Activated naive CD4-positive, alpha-beta T cell treated with anti-CD3 and anti-CD28 coated beads, Interleukin-2, amount 10 ng/mL, durations not matched to agents 7 days and 5 days (primary cell): ENCODE data around the gene MSX1.

Source experiments
- CTCF ChIA-PET: fragments of 350-600 bp; sonication (Branson Sonifier 250); formaldehyde crosslinking; loops from one replicate; lab custom pipeline; 2021; ENCODE audit warnings: antibody characterized with exemption; lab: Charles Lee
- DNase-seq: peaks from one replicate; pipeline ENCODE4 v3.0.0-alpha.2; 2020
- H3K27ac Mint-ChIP-seq: one replicate; pipeline ENCODE4 v1.8.0; 2021; ENCODE audit warnings: mild to moderate bottlenecking, moderate library complexity, mixed read lengths
- H3K27me3 Mint-ChIP-seq: one replicate; pipeline ENCODE4 v1.8.0; 2021; ENCODE audit warnings: mild to moderate bottlenecking, mixed read lengths
- H3K36me3 Mint-ChIP-seq: one replicate; pipeline ENCODE4 v1.8.0; 2021; ENCODE audit warnings: mixed read lengths
- H3K4me1 Mint-ChIP-seq: one replicate; pipeline ENCODE4 v1.8.0; 2021; ENCODE audit warnings: mixed read lengths
- H3K4me3 Mint-ChIP-seq: one replicate; pipeline ENCODE4 v1.8.0; 2021; ENCODE audit warnings: mild to moderate bottlenecking, moderate library complexity, mixed read lengths
- H3K9me3 Mint-ChIP-seq: one replicate; pipeline ENCODE4 v1.8.0; 2021; ENCODE audit warnings: mixed read lengths

MSX1 gene

DNA sequence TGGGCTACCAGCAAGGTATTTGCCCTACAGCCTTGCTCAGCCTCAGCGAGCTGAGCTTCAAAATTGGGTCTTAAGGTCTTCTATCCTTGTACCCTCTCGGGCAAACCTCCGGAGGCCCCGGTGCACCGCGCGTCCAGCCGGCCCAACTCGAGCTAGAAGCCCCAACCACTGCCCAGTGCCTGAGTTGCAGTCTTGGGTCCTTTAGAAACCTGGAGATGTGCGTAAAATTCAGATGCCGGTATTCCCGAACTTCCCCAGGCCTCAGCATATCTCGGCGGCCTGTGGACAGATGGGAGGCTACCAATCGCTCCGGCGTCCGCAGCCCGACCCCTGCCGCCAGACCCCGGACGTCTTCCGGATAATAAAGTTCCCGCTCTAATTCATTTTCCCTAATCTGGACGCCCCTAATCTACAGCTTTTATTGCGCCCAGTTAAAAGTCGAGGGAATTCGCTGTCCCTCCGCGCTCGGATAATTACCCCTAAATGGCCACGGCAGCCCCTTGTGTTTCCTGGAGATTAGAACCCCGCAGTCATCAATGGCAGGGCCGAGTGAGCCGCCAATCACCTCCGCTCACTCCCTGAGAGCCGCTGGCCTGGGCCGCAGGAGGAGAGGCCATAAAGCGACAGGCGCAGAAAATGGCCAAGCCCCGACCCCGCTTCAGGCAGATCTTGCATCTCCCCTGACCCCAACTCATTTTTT lies 1.5 kb upstream of the MSX1 start:
- H3K4me1 Mint-ChIP-seq: peaks cover 27% of the 10 kb centered on the region
- no peak overlapping the region for H3K4me3 Mint-ChIP-seq

GRCh38 chr4:4858527-4859324 lies 739 bp upstream of the MSX1 start:
- Mint-ChIP-seq H3K36me3 (peaks cover 8% of the 10 kb centered on the region), H3K4me1 (peaks cover 21% of the 10 kb centered on the region), H3K4me3 (peak overlapping the region; percentile 16), H3K9me3 (peaks cover 2% of the 10 kb centered on the region), H3K27ac (peak overlapping the region; percentile 49), H3K27me3 (peaks cover 60% of the 10 kb centered on the region)
- DNase-seq: no peak
- CTCF ChIA-PET: interaction anchor here (0.7 kb wide), 1 partner anchor 612 kb away, joined by 3 read pairs; no protein-coding TSS in a partner anchor

More for the DNA sequence above, 1.5 kb upstream of the MSX1 start:
- CTCF ChIA-PET: no interaction called here
- H3K27ac Mint-ChIP-seq: peak overlapping the region; percentile 19
- H3K36me3 Mint-ChIP-seq: peaks cover 9% of the 10 kb centered on the region
- peaks cover 2% of the 10 kb centered on the region for H3K9me3 Mint-ChIP-seq
- no peak for DNase-seq
- H3K27me3 Mint-ChIP-seq: peaks cover 67% of the 10 kb centered on the region

GRCh38 chr4:4859799-4860599 lies 534 bp downstream of the MSX1 start:
- H3K36me3 Mint-ChIP-seq: peaks cover 8% of the 10 kb centered on the region
- H3K9me3 Mint-ChIP-seq: peaks cover 2% of the 10 kb centered on the region
- peaks cover 19% of the 10 kb centered on the region for H3K4me1 Mint-ChIP-seq
- CTCF ChIA-PET: no interaction called here
- H3K27me3 Mint-ChIP-seq: peaks cover 47% of the 10 kb centered on the region
- no peak for DNase-seq
- peak overlapping the region; percentile 75 for H3K27ac Mint-ChIP-seq
- no peak overlapping the region for H3K4me3 Mint-ChIP-seq

DNA sequence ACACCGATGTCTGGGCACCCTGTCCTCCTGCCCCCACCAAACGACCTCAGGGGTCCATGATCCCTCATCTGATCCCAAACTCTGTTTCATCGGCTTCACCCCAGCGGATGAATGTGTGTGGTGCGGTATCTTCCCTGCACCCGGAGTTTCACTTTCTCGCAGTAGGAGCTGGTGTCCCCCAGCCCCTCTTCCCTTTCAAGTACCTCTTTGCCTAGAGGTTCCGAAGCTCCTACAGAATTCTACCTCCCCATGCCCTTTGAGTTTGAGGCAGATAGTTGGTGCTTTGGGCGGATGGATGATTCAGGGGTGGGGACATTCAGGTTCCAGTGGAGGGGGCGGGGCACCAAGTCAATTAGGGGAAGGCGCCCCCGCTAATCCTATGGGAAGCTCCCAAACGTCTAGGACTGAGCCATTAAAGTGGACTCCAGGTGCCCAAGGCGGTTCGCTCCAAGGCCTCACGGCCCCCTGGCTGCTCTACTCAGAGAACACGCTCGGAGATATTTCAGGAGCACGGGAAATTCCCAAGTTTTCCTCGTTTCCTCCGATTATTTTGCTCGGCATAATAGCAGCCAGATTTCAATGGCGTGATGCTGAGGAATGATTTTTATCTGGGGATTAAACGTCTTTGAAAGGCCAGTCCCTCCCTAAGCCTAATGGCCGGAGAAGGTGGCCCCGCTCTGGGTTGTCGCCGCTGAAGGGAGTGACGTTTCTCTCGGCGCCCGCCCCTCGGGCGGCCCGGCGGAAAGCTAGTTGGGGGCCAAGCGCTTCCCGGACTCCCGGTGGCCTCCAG lies 1.3 kb downstream of the MSX1 start:
- CTCF ChIA-PET: no interaction called here
- H3K36me3 Mint-ChIP-seq: peaks cover 8% of the 10 kb centered on the region
- H3K27ac Mint-ChIP-seq: peak overlapping the region; percentile 75
- peaks cover 39% of the 10 kb centered on the region for H3K27me3 Mint-ChIP-seq
- H3K9me3 Mint-ChIP-seq: peaks cover 2% of the 10 kb centered on the region
- DNase-seq: no peak
- H3K4me3 Mint-ChIP-seq: peak overlapping the region; percentile 60
- peaks cover 19% of the 10 kb centered on the region for H3K4me1 Mint-ChIP-seq

DNA sequence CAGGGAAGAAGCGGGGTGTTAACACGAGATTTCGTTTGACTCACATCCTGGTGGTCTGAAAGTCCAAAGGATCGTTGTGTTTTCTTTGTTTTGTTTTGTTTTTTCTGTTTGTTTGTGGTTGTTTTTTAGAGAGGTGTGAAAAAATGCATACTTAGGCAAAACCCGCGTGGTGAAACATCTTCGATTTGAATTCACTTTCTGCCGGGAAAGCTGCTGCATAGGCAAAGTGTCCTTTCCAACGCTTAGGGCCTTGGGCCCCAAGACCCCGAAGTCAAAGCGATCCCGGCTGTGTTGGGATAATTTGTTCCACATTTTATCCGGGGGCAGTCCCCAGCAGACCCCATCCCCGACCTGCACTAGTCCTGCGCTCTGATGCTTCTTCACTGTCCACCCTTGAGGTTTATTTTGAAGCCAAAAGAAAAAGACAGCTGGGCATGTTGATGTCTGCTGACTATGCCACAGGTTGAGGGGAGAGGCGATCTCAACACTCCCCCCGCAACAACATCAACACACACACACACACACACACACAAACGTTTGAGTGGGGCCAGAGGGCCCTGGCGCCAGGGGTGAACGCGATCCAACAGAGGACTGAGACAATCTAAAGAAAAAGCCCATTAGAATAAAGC lies 2.0 kb downstream of the MSX1 start:
- peaks cover 2% of the 10 kb centered on the region for H3K9me3 Mint-ChIP-seq
- no peak overlapping the region for H3K27ac Mint-ChIP-seq
- no peak for DNase-seq
- peaks cover 8% of the 10 kb centered on the region for H3K36me3 Mint-ChIP-seq
- CTCF ChIA-PET: no interaction called here
- peaks cover 22% of the 10 kb centered on the region for H3K4me1 Mint-ChIP-seq
- H3K4me3 Mint-ChIP-seq: peak overlapping the region; percentile 18
- H3K27me3 Mint-ChIP-seq: peaks cover 32% of the 10 kb centered on the region

GRCh38 chr4:4862071-4862551 lies 2.6 kb downstream of the MSX1 start:
- CTCF ChIA-PET: no interaction called here
- H3K4me3 Mint-ChIP-seq: no peak overlapping the region
- peaks cover 26% of the 10 kb centered on the region for H3K27me3 Mint-ChIP-seq
- H3K9me3 Mint-ChIP-seq: peaks cover 2% of the 10 kb centered on the region
- no peak overlapping the region for H3K27ac Mint-ChIP-seq
- H3K36me3 Mint-ChIP-seq: peaks cover 9% of the 10 kb centered on the region
- no peak for DNase-seq
- H3K4me1 Mint-ChIP-seq: peaks cover 20% of the 10 kb centered on the region

DNA sequence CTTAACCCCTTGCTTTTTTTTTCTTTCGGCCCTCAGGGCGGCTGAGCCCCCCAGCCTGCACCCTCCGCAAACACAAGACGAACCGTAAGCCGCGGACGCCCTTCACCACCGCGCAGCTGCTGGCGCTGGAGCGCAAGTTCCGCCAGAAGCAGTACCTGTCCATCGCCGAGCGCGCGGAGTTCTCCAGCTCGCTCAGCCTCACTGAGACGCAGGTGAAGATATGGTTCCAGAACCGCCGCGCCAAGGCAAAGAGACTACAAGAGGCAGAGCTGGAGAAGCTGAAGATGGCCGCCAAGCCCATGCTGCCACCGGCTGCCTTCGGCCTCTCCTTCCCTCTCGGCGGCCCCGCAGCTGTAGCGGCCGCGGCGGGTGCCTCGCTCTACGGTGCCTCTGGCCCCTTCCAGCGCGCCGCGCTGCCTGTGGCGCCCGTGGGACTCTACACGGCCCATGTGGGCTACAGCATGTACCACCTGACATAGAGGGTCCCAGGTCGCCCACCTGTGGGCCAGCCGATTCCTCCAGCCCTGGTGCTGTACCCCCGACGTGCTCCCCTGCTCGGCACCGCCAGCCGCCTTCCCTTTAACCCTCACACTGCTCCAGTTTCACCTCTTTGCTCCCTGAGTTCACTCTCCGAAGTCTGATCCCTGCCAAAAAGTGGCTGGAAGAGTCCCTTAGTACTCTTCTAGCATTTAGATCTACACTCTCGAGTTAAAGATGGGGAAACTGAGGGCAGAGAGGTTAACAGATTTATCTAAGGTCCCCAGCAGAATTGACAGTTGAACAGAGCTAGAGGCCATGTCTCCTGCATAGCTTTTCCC lies 3.4 kb downstream of the MSX1 start:
- H3K27me3 Mint-ChIP-seq: peaks cover 18% of the 10 kb centered on the region
- H3K27ac Mint-ChIP-seq: no peak overlapping the region
- H3K4me1 Mint-ChIP-seq: peaks cover 19% of the 10 kb centered on the region
- DNase-seq: no peak
- CTCF ChIA-PET: interaction anchor here (0.7 kb wide), 1 partner anchor 88 kb away, joined by 3 read pairs; no protein-coding TSS in a partner anchor
- H3K9me3 Mint-ChIP-seq: peaks cover 2% of the 10 kb centered on the region
- peaks cover 9% of the 10 kb centered on the region for H3K36me3 Mint-ChIP-seq
- no peak overlapping the region for H3K4me3 Mint-ChIP-seq

- Mint-ChIP-seq H3K9me3 (no peaks in the 10 kb centered on the region), H3K4me1 (peaks cover 13% of the 10 kb centered on the region), H3K4me3 (no peak overlapping the region), H3K27me3 (peaks cover 2% of the 10 kb centered on the region), H3K36me3 (peaks cover 7% of the 10 kb centered on the region), H3K27ac (no peak overlapping the region)
- DNase-seq: no peak
- CTCF ChIA-PET: interaction anchor here (0.9 to 1.5 kb wide), 2 partner anchors 8 to 25 kb away, joined by 3 read pairs; no protein-coding TSS in a partner anchor
These were observed 5.0 kb downstream of the MSX1 start for GRCh38 chr4:4864443-4864939.

DNA sequence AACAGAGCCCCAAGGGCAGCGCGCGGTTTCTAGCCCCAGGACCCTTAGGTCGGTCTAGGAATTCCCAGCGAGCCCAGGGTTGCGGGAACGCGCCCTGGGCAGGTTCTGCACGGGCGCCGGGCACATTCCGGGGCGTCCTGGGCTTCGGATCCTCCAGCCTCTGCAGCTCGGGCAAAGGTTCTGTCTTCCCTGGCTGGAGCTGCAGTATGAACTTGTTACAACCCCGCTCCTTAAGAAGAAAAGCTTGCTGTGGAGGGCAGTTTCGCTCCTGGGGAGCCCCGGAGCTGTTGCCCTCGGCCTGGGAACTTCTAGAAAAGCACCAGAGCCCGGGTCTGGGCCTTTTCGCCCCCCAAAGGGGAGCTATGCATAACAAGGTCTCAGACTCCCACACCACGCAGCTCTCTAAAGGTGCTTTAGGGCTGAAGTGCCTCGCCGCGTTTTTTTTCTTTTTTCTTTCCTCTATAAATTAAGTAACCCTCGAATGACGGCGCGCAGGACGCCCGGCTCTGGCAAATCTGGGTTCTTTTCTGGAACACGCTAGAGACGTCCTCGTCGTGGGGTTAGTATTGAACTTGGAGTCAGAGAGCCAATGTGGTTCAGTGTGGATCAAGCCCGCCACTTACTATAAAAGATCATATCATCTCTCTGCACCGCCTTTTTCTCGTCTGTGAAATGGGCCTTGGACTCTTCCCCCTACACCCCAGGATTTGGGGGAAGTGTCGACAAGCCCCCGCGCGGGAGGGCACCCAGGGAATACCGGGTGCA lies 5.7 kb downstream of the MSX1 start:
- Mint-ChIP-seq H3K36me3 (peaks cover 9% of the 10 kb centered on the region), H3K4me1 (peaks cover 13% of the 10 kb centered on the region), H3K4me3 (no peak overlapping the region), H3K27me3 (no peaks in the 10 kb centered on the region), H3K9me3 (no peaks in the 10 kb centered on the region), H3K27ac (no peak overlapping the region)
- CTCF ChIA-PET: interaction anchor here (0.9 to 1.5 kb wide), 2 partner anchors 9 to 26 kb away, joined by 3 read pairs; no protein-coding TSS in a partner anchor
- DNase-seq: no peak

DNA sequence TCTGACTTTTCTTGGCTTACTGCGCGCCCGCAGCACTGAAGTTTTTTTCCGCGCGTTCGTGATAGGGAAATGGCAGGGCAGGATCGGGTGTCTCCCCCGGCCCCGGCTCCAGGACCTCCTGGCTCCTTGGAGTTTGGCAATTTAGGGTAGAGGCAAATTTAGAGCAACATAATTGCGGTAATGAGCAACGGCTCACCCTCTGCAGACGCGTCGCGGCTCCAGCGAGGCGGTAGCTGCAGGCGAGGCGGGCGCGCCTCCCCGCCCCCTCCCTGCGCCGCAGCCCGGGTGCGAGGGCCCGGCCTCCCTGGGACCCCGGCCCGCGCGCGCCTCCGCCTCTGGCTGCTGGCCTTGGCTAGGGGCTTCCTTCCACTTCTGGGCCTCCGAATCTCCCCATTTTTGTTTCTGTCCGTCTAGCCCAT lies 6.2 kb downstream of the MSX1 start:
- Mint-ChIP-seq H3K9me3 (no peaks in the 10 kb centered on the region), H3K4me3 (peak overlapping the region; percentile 33), H3K4me1 (peaks cover 9% of the 10 kb centered on the region), H3K27me3 (no peaks in the 10 kb centered on the region), H3K36me3 (peaks cover 7% of the 10 kb centered on the region), H3K27ac (peak overlapping the region; percentile 60)
- CTCF ChIA-PET: interaction anchor here (0.9 kb wide), 1 partner anchor 9 kb away, joined by 3 read pairs; no protein-coding TSS in a partner anchor
- no peak for DNase-seq

- peak overlapping the region; percentile 33 for H3K4me3 Mint-ChIP-seq
- no peaks in the 10 kb centered on the region for H3K9me3 Mint-ChIP-seq
- H3K4me1 Mint-ChIP-seq: peaks cover 7% of the 10 kb centered on the region
- no peaks in the 10 kb centered on the region for H3K27me3 Mint-ChIP-seq
- no peak for DNase-seq
- CTCF ChIA-PET: no interaction called here
- peak overlapping the region; percentile 60 for H3K27ac Mint-ChIP-seq
- peaks cover 7% of the 10 kb centered on the region for H3K36me3 Mint-ChIP-seq
These were observed 6.8 kb downstream of the MSX1 start for GRCh38 chr4:4866124-4866865.
